Hepatocyte (in vitro differentiated cells): ENCODE results near the gene STYK1. TPM values are rescaled to one million over a fixed set of nuclear protein-coding genes. Genes with fewer than 3 reads are reported as not detected.

Experiments
- DNase-seq: peaks from one replicate; pipeline ENCODE4 v3.0.0-alpha.2; 2016; ENCODE audit warnings: low spot score
- H2AFZ ChIP-seq: fragments of 200-600 bp; sonication (generic); 2 replicates; pipeline ENCODE4 v1.6.0; 2016; ENCODE audit warnings: antibody characterized with exemption, mild to moderate bottlenecking
- H3K27ac ChIP-seq: fragments of 200-600 bp; sonication (generic); 2 replicates; pipeline ENCODE4 v1.5.1; 2016; ENCODE audit warnings: mild to moderate bottlenecking
- H3K27me3 ChIP-seq: fragments of 200-600 bp; sonication (generic); 2 replicates; pipeline ENCODE4 v1.6.1; 2016
- H3K36me3 ChIP-seq: fragments of 200-600 bp; sonication (generic); replicated peaks from 2 replicates; pipeline ENCODE4 v1.5.1; 2016; ENCODE audit warnings: low read depth; ENCODE audit not compliant: insufficient read depth
- H3K4me1 ChIP-seq: fragments of 200-600 bp; sonication (generic); 2 replicates; pipeline ENCODE4 v1.5.1; 2016; ENCODE audit warnings: mild to moderate bottlenecking, moderate library complexity; ENCODE audit not compliant: insufficient read depth
- H3K4me2 ChIP-seq: fragments of 200-600 bp; sonication (generic); 2 replicates; pipeline ENCODE4 v1.6.0; 2016
- H3K4me3 ChIP-seq: fragments of 200-600 bp; sonication (generic); 2 replicates; pipeline ENCODE4 v1.5.1; 2016; ENCODE audit warnings: mild to moderate bottlenecking
- H3K79me2 ChIP-seq: fragments of 200-600 bp; sonication (generic); 2 replicates; pipeline ENCODE4 v1.6.0; 2017; ENCODE audit warnings: mild to moderate bottlenecking
- H3K9me2 ChIP-seq: fragments of 200-600 bp; sonication (generic); replicated peaks from 2 replicates; pipeline ENCODE4 v1.6.0; 2017; ENCODE audit warnings: mild to moderate bottlenecking; ENCODE audit not compliant: insufficient read depth
- H3K9me3 ChIP-seq: fragments of 200-600 bp; sonication (generic); 2 replicates; pipeline ENCODE4 v1.5.1; 2016; ENCODE audit warnings: low read depth, mild to moderate bottlenecking
- H4K20me1 ChIP-seq: fragments of 200-600 bp; sonication (generic); 2 replicates; pipeline ENCODE4 v1.6.0; 2016; ENCODE audit warnings: mild to moderate bottlenecking; ENCODE audit not compliant: insufficient read depth, poor library complexity, severe bottlenecking
- CTCF ChIP-seq: fragments of 200-600 bp; sonication (generic); IDR thresholded peaks from 2 replicates; pipeline ENCODE4 v1.5.1; 2016; ENCODE audit warnings: antibody characterized with exemption, mild to moderate bottlenecking; ENCODE audit not compliant: poor library complexity
- EZH2 ChIP-seq: fragments of 200-600 bp; sonication (generic); IDR thresholded peaks from 2 replicates; pipeline ENCODE4 v1.6.1; 2016; ENCODE audit warnings: antibody characterized with exemption, mild to moderate bottlenecking, borderline replicate concordance
- EZH2phosphoT487 ChIP-seq: fragments of 200-600 bp; sonication (generic); IDR thresholded peaks from one replicate; pipeline ENCODE4 v1.6.1; 2018; ENCODE audit warnings: antibody characterized with exemption, mild to moderate bottlenecking, low read depth, moderate library complexity; ENCODE audit not compliant: unreplicated experiment, severe bottlenecking
- WGBS: methylation state at CpG from one replicate; pipeline ENCODE4 v1.1.6; 2016; ENCODE audit warnings: low lambda C conversion rate; ENCODE audit errors: missing lambda C conversion rate; 5-methylcytosine and 5-hydroxymethylcytosine counted together
- polyA plus RNA-seq: library from polyadenylated mRNA; unstranded; fragments of >200 nt; fragmentation: Nextera tagmentation; extraction: Ambion mirVana; gene quantifications from 2 replicates; pipeline ENCODE4 v1.2.1, GENCODE V29; 2016
- total RNA-seq: library from RNA; depleted of rRNA; stranded (reverse); fragments of >200 nt; gene quantifications from 2 replicates; pipeline ENCODE4 v1.2.3, GENCODE V29; 2014

Gene STYK1
- total and polyA plus RNA-seq, 2 experiments from 2014 or later: 0.58 to 3.6 TPM

- Histone ChIP-seq H3K4me3 (no peak overlapping the region), H3K27me3 (peaks cover 3% of the 10 kb centered on the region), H3K9me3 (no peaks in the 10 kb centered on the region), H3K4me1 (no peaks in the 10 kb centered on the region), H2AFZ (no peak overlapping the region), H4K20me1 (no peaks in the 10 kb centered on the region), H3K4me2 (no peak overlapping the region), H3K27ac (no peak overlapping the region), H3K79me2 (peaks cover 21% of the 10 kb centered on the region), H3K36me3 (no peaks in the 10 kb centered on the region), H3K9me2 (no peaks in the 10 kb centered on the region)
- no peak for DNase-seq
- TF ChIP-seq EZH2phosphoT487: no peak
- TF ChIP-seq CTCF: no peak
- TF ChIP-seq EZH2: no peak
- 84% methylated on average over 4 of the region's 4 CpGs for whole genome bisulfite sequencing
Observed at GRCh38 chr12:10615532-10615931, 58.3 kb downstream of the STYK1 start.

- H3K79me2 ChIP-seq: peaks cover 21% of the 10 kb centered on the region
Observed at GRCh38 chr12:10614056-10614370, 59.8 kb downstream of the STYK1 start.

GRCh38 chr12:10613349-10614055 is 60.4 kb downstream of the STYK1 start, which contains the start of gene MAGOHB:
MAGOHB (minus strand) TSS chr12:10613609; CDS start chr12:10613532, 77 bp downstream.
- Histone ChIP-seq H3K36me3 (no peaks in the 10 kb centered on the region), H3K27me3 (no peaks in the 10 kb centered on the region), H3K9me2 (no peaks in the 10 kb centered on the region), H3K27ac (peak within 1 kb of the TSS; percentile 89), H3K79me2 (peaks cover 21% of the 10 kb centered on the region), H3K4me2 (peak within 1 kb of the TSS; percentile 81), H4K20me1 (no peaks in the 10 kb centered on the region), H2AFZ (peak within 1 kb of the TSS; percentile 70), H3K9me3 (no peaks in the 10 kb centered on the region), H3K4me3 (peak within 1 kb of the TSS; percentile 55), H3K4me1 (no peaks in the 10 kb centered on the region)
- DNase-seq: peak; percentile 97
- under 1% methylated on average over 45 of the region's 45 CpGs for WGBS
- TF ChIP-seq EZH2phosphoT487 (no peak), CTCF (no peak), EZH2 (no peak)

More at GRCh38 chr12:10614056-10614370, 59.8 kb downstream of the STYK1 start:
- Histone ChIP-seq H4K20me1 (no peaks in the 10 kb centered on the region), H3K9me3 (no peaks in the 10 kb centered on the region), H3K36me3 (no peaks in the 10 kb centered on the region), H3K9me2 (no peaks in the 10 kb centered on the region), H3K27me3 (no peaks in the 10 kb centered on the region), H3K4me2 (peak overlapping the region; percentile 76), H3K4me1 (no peaks in the 10 kb centered on the region), H3K4me3 (peak overlapping the region; percentile 30), H2AFZ (peak overlapping the region; percentile 70), H3K27ac (peak overlapping the region; percentile 89)
- TF ChIP-seq EZH2phosphoT487: no peak
- TF ChIP-seq EZH2: no peak
- no peak for TF ChIP-seq CTCF
- 42% methylated on average over 4 of the region's 4 CpGs for WGBS
- no peak for DNase-seq
